Activated T-cell treated with anti-CD3 and anti-CD28 coated beads for 48 hours (primary cell): Measurements from ENCODE around the gene BDH1.
A peak's percentile ranks its signal among the peaks of the same experiment; 100 is the strongest.
"Not testable (repeated sequence)": the region's sequence is repeated elsewhere in the genome, so short reads cannot be mapped to it uniquely, and the experiment has no call there.

Experiments used
- DNase-seq: peaks from one replicate; pipeline ENCODE4 v3.0.0-alpha.2; 2020; ENCODE audit warnings: low read depth

BDH1 gene

DNA sequence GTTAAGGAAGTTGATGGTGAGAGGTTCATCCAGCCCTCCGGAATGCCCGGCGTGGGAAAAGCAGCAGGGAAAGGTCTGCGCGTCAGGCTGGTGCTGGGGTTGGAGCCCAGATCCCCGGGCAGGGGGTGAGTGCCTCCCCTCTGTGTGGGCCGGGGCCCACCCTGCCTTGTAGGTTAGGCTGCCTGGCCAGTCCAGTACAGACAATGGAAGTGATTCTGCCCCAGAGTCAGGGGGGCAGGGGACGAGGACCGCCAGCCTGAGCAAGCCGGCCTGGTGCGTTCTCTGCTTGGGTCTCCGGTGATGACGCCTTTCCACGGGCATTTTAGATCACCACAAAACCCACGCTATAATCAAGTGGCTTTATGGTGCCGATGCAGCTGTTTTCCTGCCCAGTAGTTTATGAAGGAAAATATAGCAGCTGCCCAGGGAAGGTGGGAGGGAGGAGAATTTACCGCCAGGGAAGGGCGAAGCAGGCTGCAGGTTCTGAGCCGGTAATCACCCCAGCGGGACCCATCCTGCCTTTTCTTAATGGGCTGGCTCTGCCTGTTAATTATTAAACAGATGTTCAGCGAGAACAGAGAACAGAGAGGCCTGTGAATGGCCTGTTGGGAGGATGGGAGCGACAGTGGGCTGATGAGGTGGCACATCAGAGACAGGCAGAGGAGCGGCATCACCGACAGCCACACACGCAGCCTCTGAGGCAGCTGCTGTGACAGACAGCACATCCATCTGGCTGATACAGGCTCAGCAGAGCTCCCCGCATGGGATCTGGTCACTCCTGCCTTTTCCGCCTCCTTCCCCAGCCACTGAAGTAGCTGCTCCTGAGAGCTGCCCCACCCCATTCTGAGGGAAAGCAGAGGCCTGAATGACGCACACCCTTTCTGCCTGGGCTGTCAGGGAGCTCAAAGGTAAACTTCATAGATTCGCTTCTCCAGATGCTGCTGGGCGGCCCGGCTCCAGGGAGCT is 35.2 kb downstream of the BDH1 start:
- no peak for DNase-seq

DNA sequence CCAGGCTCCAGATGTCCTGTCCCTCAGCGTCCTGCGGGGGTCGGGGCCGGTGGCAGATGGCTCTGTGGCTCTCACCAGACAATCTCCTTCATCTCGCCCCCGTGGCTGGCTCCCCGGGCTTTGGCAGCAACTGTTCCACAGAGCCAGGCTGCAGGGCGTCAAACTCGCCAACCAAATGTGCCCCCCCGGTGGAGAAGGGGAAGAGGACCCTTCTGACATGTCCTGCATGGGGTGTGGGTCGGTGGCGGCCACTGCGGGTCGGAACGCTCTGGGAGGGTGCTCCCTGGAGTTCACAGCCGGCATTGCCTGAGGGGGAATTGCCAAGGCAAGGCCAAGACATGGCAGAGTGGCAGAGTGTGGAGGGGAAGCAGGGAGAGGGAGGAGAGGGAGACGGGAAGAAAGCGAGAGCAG is 36.0 kb downstream of the BDH1 start:
- DNase-seq, result no peak

DNA sequence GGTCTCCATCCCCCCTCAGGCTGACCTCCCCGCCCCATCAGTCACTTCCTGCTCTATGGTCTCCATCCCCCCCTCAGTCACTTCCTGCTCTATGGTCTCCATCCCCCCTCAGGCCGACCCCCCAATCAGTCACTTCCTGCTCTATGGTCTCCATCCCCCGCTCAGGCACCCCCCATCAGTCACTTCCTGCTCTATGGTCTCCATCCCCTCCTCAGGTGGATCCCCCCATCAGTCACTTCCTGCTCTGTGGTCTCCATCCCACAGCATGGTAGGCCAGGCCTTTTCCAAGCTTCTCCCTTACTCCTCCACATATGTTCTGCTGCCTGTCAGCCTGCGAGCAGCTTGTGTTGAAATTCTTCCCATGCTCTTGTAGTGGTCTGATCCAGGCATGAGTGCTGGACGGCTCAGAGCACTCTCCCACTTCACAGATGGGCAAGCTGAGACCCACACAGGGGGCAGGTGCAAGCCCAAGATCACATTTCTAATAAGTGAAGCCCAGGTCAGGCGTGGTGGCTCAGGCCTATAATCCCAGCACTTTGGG is 36.8 kb downstream of the BDH1 start:
- no peak for DNase-seq

DNA sequence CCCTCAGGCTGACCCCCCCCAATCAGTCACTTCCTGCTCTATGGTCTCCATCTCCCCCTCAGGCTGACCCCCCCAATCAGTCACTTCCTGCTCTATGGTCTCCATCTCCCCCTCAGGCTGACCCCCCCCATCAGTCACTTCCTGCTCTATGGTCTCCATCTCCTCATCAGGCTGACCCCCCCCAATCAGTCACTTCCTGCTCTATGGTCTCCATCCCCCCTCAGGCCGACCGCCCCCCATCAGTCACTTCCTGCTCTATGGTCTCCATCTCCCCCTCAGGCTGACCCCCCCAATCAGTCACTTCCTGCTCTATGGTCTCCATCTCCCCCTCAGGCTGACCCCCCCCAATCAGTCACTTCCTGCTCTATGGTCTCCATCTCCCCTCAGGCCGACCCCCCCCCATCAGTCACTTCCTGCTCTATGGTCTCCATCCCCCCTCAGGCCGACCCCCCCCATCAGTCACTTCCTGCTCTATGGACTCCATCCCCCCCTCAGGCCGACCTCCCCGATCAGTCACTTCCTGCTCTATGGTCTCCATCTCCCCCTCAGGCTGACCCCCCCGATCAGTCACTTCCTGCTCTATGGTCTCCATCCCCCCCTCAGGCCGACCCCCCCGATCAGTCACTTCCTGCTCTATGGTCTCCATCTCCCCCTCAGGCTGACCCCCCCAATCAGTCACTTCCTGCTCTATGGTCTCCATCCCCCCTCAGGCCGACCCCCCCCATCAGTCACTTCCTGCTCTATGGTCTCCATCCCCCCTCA is 37.7 kb downstream of the BDH1 start:
- not testable (repeated sequence) for DNase-seq

DNA sequence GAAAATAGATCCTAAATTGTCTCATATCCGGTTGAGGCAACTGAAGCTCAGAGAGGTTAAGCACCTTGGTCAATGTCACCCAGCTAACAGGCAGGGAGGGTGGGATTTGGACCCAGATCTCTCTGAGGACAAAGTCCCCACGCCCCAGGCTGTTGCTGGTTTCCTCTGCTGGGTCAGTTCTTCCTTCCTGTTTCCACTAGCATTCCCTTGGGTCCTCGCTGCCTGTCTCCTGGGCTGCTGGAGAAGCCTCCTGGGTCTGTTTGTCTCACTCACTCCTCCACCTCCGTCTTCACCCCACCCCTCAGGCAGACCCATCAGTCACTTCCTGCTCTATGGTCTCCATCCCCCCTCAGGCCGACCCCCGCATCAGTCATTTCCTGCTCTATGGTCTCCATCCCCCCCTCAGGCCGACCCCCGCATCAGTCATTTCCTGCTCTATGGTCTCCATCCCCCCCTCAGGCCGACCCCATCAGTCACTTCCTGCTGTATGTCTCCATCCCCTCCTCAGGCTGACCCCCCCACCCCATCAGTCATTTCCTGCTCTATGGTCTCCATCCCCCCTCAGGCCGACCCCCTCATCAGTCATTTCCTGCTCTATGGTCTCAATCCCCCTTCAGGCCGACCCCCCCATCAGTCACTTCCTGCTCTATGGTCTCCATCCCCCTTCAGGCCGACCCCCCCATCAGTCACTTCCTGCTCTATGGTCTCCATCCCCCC is 38.7 kb downstream of the BDH1 start:
- DNase-seq, result peak; percentile 18

DNA sequence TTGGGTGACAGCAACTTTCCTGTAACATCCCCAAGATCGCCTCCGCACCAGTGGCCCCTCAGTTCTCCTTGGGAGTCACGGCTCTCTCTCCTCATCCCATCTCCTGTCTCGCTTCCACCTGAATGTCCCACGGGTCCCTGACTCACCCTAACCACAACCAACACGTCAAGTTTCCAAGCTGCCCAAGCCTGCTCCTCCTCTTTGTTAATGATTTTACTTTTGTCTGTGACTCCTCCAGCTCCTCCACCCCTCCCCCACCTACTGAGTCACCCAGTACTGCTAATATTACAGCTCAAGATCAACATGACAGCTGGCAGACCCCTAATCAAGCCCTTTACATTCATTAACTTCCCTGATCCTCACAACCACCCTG is 39.3 kb downstream of the BDH1 start:
- peak; percentile 38 for DNase-seq

DNA sequence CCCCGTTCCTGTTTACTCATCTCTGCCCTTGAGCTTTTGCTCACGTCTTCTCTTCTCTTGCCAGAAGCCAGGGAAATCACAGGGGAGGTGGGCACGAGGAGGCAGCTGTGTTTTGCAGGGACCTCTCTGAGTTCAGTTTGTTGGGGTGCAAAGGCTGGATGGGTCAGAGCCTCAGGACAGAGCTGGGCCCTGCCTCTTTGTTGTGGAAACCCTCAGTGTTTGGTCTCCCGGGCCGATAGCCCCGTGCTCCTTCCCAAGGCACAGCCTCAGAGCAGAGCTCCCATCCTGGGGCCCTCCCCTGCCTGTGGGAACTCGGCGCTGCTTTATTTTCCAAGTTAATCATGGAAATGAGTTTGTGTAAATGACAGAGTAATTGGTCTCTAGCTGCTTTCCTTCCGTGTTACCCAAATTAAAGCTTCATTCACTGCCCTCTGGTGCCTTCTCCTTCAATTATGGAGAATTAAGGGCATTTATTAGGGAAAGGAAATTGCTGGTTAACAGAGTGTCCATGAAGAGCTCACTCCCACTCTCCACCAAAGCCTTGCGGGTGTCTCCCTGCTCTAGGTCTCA is 40.9 kb downstream of the BDH1 start:
- no peak for DNase-seq

DNA sequence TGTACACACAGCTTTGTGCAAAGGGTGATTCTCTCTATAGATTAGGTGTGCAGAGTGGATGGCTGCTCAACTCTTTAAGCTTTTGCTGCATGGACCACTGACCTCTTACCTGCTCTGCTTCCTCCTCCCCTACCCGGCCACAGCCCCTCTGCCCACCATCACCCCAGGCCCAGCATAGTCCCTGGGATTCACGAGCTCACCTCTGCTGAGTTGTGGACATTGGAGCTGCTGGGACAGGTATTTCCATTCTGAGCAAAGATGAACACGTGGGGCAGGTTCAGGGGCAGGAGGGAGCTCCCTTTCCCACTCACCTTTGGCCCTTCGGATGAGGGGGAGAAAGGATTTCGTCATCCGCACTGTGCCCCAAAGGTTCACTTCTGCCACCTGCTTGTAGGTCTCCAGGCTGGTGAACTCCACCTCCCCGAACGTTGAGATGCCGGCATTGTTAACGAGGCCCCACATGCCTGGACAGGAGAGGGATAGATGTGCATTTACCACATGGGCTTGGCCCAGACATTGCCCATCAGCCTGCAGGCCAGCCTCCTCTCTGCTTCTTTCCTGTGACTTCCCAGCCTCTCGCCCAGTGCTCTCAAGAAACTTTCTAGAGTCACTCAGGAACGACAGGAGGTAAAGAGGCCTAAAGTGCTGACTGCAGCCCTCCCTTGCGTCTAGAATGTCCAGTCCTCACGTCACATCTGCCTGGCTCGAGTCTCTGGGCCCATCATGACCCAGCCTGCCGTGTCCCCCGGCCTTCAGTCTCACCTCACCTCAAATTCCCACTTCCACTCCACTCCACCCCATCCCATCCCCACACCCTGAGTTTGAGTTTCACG is 41.6 kb downstream of the BDH1 start:
- DNase-seq, result no peak

DNA sequence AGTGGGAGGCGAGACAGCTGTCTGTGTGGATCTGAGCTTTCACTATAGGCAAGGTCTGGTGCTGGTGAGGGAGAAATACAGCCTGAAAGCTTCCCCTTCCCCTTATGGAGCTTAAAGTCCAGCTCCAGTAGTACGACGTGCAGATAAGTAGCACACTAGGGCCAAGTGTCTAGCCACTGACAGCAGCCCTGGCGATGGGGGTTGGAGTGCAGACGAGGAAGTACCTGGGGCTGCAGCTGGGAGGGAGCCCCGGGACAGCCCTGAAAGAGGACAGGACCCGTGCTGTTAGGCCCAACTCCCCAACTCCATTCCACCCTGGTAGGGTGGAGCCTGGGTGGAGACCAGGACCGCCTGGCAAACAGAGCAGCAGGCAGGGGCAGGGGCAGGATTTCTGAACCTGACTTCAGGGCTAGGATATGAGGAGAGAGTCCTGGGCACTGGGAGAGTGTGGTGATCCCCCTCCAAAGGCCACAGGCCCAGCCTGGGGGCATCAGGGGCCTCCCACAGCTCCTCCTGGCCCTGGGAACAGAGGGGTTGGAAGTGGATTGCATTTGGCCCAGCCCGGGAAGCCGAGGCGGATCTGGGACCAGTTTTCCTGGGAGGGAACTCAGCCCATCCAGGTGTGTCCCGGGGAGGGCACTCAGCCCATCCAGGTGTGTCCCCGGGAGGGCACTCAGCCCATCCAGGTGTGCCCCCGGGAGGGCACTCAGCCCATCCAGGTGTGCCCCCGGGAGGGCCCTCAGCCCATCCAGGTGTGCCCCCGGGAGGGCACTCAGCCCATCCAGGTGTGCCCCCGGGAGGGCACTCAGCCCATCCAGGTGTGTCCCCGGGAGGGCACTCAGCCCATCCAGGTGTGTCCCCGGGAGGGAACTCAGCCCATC is 42.8 kb downstream of the BDH1 start:
- DNase-seq, result no peak

DNA sequence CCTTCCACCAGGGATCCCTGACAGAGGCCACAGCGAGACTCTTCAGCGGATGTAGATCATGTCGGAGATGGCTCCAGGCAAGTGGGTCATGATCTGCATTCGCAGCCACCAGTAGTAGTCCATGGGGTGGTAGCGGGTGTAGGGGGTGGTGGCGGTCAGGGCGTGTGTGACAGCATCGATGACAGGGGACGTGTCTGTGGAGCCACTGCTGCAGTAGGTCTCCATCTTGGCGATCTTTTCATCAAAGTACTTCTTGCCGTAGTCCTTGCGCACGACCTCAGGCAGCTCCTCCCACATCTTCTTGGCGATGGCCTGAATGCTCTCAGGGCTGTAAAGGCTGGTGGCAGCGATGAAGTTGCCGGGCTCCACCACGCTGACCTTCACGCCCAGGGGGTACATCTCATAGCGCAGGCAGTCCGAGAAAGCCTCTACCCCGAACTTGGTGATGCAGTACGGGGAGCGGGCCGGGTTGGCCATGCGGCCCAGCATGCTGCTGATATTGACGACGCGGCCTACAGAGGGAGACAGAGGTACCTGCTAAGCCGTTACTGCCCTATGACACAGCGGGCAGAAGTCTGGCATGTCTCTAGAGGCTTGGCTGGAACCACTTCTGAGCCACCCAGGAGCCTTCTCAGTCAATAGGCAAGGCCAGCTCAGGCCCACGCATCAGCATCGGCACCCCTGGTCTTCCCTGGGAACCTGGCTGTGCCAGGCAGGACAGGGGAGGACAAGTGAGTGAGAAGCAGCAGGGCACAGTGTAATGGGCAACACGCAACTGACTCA is 43.7 kb downstream of the BDH1 start:
- no peak for DNase-seq

DNA sequence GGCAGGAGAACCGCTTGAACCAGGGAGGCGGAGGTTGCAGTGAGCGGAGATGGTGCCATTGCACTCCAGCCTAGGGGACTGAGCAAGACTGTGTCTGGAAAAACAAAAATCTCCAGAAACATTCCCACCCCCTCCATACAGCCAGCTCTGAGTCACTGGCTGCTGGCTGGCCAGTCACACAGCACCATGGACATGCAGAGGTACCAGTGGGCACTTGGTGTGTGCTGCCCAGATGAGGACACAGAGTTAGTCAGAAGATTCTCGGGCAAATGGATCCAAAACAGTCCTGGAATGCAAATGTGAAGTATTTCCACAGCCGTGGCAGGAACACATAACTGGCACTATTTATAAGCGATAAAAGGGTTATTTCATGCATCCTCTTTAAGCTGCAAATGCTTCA is 44.6 kb downstream of the BDH1 start:
- no peak for DNase-seq

DNA sequence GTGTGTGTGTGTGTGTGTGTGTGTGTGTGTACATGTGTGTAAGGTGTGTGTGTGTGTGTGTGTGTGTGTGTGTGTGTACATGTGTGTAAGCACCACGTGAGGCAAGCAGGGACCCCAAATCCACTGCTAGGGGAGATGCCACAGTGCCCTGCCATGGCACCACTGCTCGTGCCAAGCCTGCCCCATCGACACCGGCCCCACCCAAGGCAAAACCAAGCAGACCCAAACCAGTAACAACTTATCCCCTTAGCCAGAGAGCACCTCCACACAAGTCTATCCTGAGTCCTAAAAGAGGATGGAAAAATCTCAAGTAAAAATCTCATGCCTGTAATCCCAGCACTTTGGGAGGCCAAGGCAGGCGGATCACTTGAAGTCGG is 45.1 kb downstream of the BDH1 start:
- DNase-seq, result no peak

DNA sequence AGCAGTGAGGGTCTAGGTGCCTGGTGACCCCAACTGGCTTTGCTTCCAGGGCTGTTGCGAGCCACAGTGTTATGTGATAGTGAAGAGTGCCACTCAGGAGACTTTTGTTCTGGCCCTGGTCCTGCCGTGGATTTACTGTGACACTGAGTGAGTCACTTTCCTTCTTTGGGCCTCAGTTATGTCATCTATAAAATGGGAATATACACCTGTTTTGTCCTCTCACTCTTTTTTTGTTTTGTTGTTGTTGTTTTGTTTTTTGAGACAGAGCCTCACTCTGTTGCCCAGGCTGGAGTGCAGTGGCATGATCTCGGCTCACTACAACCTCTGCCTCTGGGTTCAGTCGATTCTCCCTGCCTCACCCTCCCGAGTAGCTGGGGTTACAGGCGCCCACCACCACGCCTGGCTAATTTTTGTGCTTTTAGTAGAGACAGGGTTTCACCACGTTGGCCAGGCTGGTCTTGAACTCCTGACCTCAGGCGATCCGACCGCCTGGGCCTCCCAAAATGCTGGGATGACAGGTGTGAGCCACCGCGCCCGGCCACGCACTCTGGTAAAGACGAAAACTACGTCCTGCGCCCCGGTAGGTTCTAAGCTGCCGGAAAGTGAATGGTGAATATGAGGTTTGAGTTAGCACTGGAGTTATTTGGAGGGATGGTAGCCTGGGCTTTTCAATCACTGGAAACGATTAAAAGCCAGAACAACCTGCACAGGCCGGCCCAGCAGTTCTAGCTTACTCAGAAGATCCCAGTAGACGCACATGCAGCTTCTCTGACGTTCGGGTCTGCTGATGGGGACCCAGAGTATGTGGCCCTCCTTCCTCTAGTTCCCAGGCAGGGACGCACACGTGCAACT is 46.6 kb downstream of the BDH1 start:
- DNase-seq, result no peak

DNA sequence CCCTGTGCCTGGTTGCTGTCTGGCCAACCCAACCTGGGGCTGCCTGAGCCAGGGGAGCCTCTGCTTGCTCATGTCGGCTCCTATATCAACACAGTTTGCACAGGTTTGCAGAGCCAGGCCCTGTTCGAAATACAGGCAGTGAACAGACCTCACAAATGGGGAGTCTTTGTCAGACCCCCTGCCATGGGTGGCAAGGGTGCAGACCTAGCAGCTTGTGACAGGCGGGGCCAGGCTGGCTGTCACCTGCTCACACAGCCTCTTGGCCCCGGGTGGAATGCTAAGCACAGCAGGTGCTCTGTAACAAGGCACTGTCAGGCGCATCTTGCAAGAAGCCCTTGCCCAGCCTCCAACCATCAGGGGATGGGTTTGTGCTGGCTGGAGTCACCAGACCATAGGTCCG is 47.3 kb downstream of the BDH1 start:
- DNase-seq, result no peak

DNA sequence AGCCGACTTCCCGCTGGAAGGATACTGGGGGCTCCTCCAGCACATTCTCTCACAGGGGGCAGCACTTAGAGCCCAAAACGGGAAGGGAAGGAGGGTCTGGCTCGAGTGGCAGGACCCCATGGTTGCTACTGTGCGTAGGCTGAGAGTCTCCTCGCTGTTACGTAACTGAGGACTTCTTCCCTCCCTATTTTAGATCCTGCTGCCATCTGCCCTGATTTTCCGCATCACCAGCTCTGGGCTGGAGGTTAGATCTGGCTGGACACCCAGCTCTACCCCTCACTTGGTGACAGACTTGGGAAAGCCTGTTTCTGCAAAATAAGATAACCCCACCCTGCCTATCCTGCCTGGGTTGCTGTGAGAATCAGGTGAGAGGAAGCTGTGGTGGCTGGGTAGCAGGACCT is 47.7 kb downstream of the BDH1 start:
- DNase-seq, result no peak

DNA sequence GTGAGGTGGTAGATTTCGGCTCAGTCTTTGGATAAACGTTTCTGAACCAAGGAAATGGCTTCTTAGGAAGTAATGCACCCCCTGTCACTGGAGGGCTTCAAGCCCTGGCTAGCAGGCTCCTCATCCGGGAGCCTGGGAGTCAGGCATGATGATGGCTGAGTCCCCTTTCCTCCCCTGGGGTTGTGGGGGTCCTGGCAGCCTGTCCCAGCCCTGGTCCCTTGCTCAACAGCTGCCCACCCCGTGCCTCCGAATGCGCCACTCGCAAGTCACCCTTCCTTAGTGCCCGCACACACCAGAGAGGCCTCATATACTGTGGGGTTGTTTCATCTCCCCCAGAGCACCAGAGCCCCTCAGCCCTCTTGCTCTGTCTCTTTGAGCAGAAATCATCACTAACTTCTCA is 48.2 kb downstream of the BDH1 start:
- DNase-seq, result no peak

DNA sequence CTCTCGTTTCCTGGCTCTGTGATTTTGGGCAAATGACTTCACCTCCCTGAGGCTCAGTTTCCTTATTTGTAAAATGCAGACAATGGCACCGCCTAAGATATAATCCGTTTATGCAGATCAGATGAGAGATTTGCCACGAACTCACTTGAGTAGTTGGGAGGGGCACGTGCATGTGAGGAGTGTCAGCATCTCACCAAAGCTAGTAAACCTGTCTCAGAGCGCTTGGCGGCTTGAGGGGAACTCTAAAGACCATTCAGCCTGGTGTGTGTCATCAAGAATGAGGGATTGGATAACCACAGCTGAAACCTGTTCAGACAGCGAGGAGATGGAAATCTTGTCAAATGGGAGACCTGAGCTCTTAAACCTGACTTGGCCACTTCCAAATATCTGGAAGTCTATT is 48.7 kb downstream of the BDH1 start:
- DNase-seq, result no peak

DNA sequence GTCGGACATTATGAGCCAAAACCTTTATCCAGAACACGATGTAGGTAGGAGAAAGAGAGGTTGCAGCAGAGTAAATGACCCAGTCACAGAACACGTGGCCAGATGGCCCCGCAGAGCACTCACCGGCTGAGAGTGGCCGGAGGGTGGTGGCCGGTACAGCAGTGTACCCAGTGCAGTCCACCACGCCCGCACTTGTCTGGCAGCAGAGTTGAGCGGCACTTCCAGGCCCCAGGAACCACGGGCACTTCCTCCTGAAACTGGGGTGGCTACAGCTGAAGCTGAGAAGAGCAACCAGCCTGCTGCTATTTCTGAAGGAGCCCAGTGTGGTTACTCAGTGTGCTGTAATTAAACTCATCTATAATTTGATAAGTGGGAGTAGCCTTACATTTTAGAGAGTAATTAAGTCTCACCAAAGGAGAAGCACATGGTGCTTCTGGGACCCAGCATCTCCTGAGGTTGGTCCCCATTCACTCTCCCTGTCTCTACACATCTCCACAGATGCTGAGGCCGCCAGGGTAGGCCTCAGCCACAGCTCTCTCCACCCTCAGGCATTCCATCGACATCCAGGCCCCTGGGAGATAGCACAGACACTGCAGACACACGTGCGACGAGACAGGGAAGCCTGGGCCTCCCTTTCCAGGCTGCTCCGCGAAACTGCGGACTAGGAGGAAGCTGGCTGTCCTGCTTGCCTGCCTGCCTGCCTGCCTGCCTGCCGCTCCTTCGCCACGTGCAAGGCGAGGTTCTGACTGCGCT is 49.8 kb downstream of the BDH1 start:
- no peak for DNase-seq
